ENCODE results near the gene RGS9.

- TF ChIP-seq EP300 (IDR thresholded peaks at IDR 0.05): no peak
- no peak for TF ChIP-seq CTCF (IDR thresholded peaks at IDR 0.05)
These were observed 91.1 kb downstream of the RGS9 start for GRCh38 chr17:65228287-65228686.

Data from stomach (tissue), 4 donors.